Measurements from ENCODE around the gene PNKD.

Gene PNKD

GRCh38 chr2:218325566-218326160 is 55.3 kb downstream of the PNKD start:
- H3K4me3 ChIP-seq (replicated peaks; ENCODE audit: low read depth, low read length): no peak overlapping the region
- no peak for DNase-seq (ENCODE audit: extremely low read depth, insufficient read length)

GRCh38 chr2:218326315-218326714 is 56.0 kb downstream of the PNKD start:
- no peak for TF ChIP-seq CTCF (IDR thresholded peaks at IDR 0.05; ENCODE audit: insufficient read depth, low read length, poor library complexity, severe bottlenecking)
- no peaks in the 10 kb centered on the region for H3K27me3 ChIP-seq (replicated peaks; ENCODE audit: control insufficient read depth, insufficient read depth, low read length)
- no peak overlapping the region for H3K4me3 ChIP-seq (replicated peaks; ENCODE audit: low read depth, low read length)
- no peaks in the 10 kb centered on the region for H3K36me3 ChIP-seq (ENCODE audit: control insufficient read depth, insufficient read depth, low read length)
- no peak for DNase-seq (ENCODE audit: extremely low read depth, insufficient read length)

More at GRCh38 chr2:218325566-218326160, 55.3 kb downstream of the PNKD start:
- Histone ChIP-seq H3K27me3 (replicated peaks; ENCODE audit: control insufficient read depth, insufficient read depth, low read length) (no peaks in the 10 kb centered on the region), H3K36me3 (ENCODE audit: control insufficient read depth, insufficient read depth, low read length) (no peaks in the 10 kb centered on the region)
- no peak for TF ChIP-seq CTCF (IDR thresholded peaks at IDR 0.05; ENCODE audit: insufficient read depth, low read length, poor library complexity, severe bottlenecking)

- no peak for DNase-seq (ENCODE audit: extremely low read depth, insufficient read length)
- H3K27me3 ChIP-seq (replicated peaks; ENCODE audit: control insufficient read depth, insufficient read depth, low read length): no peaks in the 10 kb centered on the region
- no peak for TF ChIP-seq CTCF (IDR thresholded peaks at IDR 0.05; ENCODE audit: insufficient read depth, low read length, poor library complexity, severe bottlenecking)
These were observed 57.3 kb downstream of the PNKD start for GRCh38 chr2:218327451-218328210.

GRCh38 chr2:218328294-218328693 is 58.0 kb downstream of the PNKD start:
- H3K27me3 ChIP-seq (replicated peaks; ENCODE audit: control insufficient read depth, insufficient read depth, low read length): no peaks in the 10 kb centered on the region
- no peak for TF ChIP-seq CTCF (IDR thresholded peaks at IDR 0.05; ENCODE audit: insufficient read depth, low read length, poor library complexity, severe bottlenecking)
- DNase-seq (ENCODE audit: extremely low read depth, insufficient read length): no peak
- no peaks in the 10 kb centered on the region for H3K36me3 ChIP-seq (ENCODE audit: control insufficient read depth, insufficient read depth, low read length)
- no peak overlapping the region for H3K4me3 ChIP-seq (replicated peaks; ENCODE audit: low read depth, low read length)

More at GRCh38 chr2:218327451-218328210, 57.3 kb downstream of the PNKD start:
- H3K36me3 ChIP-seq (ENCODE audit: control insufficient read depth, insufficient read depth, low read length): no peaks in the 10 kb centered on the region
- H3K4me3 ChIP-seq (replicated peaks; ENCODE audit: low read depth, low read length): no peak overlapping the region

GRCh38 chr2:218329027-218329825 is 58.9 kb downstream of the PNKD start:
- Histone ChIP-seq H3K4me3 (replicated peaks; ENCODE audit: low read depth, low read length) (no peak overlapping the region), H3K36me3 (ENCODE audit: control insufficient read depth, insufficient read depth, low read length) (no peaks in the 10 kb centered on the region), H3K27me3 (replicated peaks; ENCODE audit: control insufficient read depth, insufficient read depth, low read length) (no peaks in the 10 kb centered on the region)
- no peak for TF ChIP-seq CTCF (IDR thresholded peaks at IDR 0.05; ENCODE audit: insufficient read depth, low read length, poor library complexity, severe bottlenecking)
- DNase-seq (ENCODE audit: extremely low read depth, insufficient read length): no peak

Data from GM06990 (cell line).